Camera-type eye (tissue), 1 donor: Measurements from ENCODE around the gene WT1. TPM values are rescaled to one million over a fixed set of nuclear protein-coding genes. Genes with fewer than 3 reads are reported as not detected.

Experiments used
- total RNA-seq: library from RNA; depleted of rRNA; stranded (reverse); fragments of >200 nt; gene quantifications from one replicate; pipeline ENCODE4 v1.2.3, GENCODE V29; 2014

WT1 gene
- not detected for total RNA-seq

GRCh38 chr11:32435511-32435941 is at the start of gene WT1:
Gene WT1, minus strand, starts transcription at chr11:32435539.

Other genes with a start within 250 kb of the WT1 start
- 318 TPM for gene EIF3M, start 148.3 kb upstream of the WT1 start, total RNA-seq